Stimulated activated CD4-positive, alpha-beta T cell treated with anti-CD3 and anti-CD28 coated beads, Interleukin-15, amount 100 ng/mL, for 24 hours (primary cell): Measurements from ENCODE around the gene SCAF8.

Experiments used
- DNase-seq: peaks from one replicate; pipeline ENCODE4 v3.0.0-alpha.2; 2020

SCAF8 gene

GRCh38 chr6:154847318-154847717 is 114.1 kb downstream of the SCAF8 start:
- no peak for DNase-seq

- DNase-seq = no peak
Observed at GRCh38 chr6:154848580-154848979, 115.4 kb downstream of the SCAF8 start.

DNA sequence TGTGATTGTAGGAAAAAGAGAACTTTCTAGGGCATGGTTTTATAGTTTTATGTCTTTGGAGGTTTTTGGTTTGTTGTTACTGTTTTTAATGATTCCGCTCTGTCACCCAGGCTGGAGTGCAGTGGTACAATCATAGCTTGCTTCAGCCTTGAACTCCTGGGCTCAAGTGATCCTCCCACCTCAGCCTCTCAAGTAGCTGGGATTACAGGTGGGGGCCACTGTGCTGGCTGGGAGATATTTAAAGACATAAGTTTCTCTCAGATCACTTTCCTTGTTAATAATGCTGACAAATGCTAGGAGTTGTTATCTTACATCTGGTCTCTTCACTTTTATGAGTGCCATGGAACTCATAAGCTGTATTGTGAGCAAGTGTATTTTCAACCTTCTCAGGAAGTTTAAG is 116.3 kb downstream of the SCAF8 start:
- no peak for DNase-seq

DNA sequence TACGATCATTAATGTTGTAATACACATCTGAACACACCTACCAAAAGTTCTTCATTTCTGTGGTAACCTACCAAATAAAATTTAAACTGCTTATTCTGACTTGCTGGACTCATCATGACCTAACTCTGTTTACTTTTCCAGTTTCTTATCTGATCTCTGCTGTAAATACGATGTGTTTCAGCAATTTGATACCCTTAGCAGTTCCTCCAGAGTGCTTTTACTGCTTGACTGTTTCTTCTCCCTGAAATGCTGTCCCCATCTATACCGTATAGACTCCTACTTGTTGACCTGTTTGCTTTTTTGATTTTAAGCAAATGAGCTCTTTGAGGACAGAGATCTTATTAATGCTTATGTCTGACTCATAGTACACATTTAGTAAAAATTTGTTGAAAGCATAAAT is 119.5 kb downstream of the SCAF8 start:
- no peak for DNase-seq

DNA sequence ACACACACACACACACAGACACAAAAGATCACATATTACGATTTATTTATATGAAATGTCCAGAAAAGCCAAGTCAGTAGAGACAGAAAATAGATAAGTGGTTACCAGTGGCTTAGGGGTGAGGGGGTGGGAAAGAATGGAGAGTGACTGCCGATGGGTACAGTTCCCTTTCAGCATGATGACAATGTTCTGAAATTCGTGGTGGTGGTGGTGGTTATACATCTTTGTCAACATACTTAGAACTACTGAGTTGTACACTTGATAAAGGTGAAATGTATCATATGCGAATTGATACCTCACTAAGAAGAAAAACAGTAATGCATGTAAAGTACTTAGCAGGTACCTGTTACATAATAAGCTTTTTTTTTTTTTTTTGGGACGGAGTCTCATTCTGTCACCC is 124.3 kb downstream of the SCAF8 start:
- DNase-seq = no peak

DNA sequence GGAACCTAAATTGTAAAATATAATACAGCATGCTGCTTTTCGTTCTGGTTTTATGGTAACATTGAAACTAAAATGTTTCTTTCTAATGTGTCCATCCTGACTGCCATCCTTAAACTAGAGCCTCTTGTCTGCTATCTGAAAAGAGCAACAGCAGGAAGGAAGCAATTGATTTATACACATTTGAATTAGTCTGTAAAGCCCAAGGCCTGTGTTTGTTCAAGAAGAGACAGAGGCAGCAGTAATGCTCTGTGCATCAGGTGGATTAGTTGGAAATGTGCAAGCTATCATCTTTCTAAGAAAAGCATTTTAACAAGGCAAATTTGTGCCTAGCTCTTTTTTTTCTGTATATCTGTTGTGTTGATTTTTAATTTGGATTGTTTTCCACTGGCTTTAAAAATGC is 128.6 kb downstream of the SCAF8 start:
- DNase-seq = no peak

DNA sequence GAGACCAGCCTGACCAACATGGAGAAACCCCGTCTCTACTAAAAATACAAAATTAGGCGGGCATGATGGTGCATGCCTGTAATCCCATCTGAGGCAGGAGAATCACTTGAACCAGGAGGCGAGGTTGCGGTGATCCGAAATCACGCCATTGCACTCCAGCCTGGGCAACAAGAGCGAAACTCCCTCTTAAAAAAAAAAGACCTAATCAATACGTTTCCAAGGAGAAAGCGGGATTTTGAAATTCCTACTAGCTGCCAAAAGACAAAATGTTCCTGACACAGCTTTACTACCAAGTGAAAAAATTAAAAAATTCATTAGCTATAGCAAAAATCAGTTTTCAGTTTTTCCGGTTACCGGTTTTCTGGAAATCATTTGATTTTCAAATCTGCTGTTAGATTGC is 129.3 kb downstream of the SCAF8 start:
- DNase-seq = no peak

DNA sequence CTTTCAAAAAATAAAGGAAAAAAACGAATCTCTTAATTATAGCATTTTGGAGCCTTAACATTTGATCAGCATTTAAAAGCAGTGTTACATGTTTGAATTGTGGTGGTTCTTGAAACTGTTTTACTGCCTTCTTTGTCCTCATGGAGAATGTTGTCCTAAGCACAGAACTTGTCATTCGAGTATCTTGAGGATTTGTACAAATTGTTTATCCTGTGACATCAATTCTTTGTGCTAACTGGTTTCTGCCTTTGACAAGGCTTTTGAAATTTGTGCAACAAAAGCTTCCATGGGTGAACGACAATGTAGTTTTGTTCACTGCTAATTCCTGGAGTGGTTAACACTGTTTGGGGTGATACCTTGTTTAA is 130.8 kb downstream of the SCAF8 start:
- no peak for DNase-seq

GRCh38 chr6:154865291-154865690 is 132.1 kb downstream of the SCAF8 start:
- no peak for DNase-seq

GRCh38 chr6:154868143-154868594 is 135.0 kb downstream of the SCAF8 start:
- DNase-seq = no peak

GRCh38 chr6:154872542-154873114 is 139.4 kb downstream of the SCAF8 start:
- DNase-seq = no peak

- DNase-seq = no peak
Observed at GRCh38 chr6:154873546-154873945, 140.3 kb downstream of the SCAF8 start.

GRCh38 chr6:154874773-154875592 is 141.8 kb downstream of the SCAF8 start:
- DNase-seq = no peak

DNA sequence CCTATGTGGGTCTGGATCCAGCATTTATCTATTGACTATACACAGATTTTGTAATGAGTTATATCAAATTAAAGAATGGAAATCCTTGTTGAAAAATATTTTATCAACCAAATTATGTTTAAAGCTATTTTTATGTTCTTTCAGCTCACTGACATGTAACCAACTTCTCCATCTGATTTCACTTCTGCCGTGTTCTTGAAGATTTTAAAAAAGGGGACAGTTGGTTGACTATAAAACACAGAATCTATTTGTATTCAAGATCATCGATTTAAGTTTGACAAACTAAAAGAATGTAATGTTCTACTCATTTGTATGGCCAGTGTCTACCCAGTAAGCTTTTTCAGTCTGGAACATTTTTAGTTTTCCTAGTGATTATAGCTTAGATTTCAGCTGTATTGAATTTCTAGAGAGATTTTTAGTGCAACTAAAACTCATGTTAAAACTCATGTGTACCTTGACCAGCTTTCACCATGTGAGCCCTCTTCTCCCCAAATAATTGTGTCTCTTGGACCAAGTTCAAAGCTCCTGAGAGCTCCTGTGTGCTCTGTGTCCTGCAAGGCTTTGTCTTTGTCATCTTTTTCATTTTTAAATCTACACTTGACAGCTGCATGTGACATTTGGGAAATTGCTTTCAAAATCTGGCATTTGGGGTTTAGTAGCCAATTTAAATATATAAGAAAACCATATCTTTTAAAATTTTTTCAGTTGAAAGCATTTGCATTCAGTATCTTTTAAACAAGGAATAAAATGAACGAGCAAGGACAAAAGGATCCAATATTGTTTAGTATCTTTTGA is 143.5 kb downstream of the SCAF8 start:
- no peak for DNase-seq

DNA sequence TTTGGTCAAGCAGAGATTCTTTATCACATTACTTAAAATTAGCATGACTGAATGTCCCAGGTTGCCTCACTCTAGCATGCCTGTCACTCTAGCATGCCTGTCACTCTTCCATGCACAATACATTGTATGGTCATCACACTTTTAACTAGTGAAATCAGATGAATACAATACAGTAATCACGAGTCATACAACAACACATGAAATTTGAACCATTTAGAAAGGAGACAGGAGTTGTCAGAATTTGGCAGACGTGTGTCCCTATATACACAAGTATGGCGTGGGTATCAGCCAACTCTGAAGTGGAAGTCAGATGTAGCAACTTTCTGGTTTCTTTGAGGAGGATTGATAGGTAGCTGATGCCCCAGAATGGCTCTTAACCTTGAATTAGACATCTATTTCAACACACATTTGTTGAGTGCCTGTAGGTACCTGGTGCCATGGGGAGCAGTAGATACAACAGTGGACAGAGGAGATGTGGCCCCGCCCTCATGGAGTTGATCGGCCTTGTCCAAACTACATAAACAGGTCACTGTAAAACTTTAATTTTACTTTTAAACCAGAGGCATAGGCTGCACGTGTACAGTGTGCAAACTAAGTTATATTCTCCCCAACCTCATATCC is 145.8 kb downstream of the SCAF8 start:
- no peak for DNase-seq

- DNase-seq = no peak
Observed at GRCh38 chr6:154882107-154882506, 148.9 kb downstream of the SCAF8 start.
